GM19467 (cell line): ENCODE data around the gene SNTG2.

Experiments used
- ATAC-seq: cut with Tn5 transposase; IDR thresholded peaks from one replicate; pipeline ENCODE4 v1.9.1; 2021; ENCODE audit warnings: mild to moderate bottlenecking, moderate library complexity; ENCODE audit not compliant: unreplicated experiment

The SNTG2 gene

DNA sequence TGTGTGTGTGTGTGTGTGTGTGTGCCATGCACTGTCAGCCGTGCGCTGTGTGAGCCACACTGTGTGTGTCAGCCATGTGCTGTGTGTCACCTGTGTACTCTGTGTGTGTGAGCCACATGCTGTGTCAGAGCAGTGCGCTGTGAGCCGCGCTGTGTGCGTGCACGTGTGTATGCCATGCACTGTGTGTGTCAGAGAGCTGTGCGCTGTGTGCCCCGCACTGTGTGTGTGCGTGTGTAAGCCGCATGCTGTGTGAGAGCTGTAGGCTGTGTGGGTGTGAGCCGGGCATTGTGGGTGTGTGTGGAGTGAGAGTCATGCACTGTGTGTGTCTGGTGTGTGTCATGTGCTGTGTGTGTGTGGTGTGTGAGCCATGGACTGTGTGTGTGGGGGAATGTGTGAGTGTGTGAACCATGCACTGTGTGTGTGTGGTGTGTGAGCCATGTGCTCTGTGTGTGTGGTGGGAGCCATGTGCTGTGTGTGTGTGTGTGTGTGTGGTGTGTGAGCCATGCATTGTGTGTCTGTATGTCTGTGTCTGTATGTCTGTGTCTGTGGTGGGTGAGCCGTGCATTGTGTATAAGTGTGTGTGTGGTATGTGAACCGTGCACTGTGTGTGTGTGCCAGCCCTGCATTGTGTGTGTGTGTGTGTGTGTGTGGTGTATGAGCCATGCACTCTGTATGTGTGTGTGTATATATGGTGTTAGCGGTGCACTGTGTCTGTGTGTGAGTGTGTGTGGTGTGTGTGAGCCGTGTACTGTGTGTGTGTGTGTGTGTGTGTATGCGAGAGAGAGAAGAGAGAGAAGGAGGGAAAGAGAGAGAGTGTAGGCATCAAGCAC lies 356.3 kb downstream of the SNTG2 start:
- no peak for ATAC-seq

DNA sequence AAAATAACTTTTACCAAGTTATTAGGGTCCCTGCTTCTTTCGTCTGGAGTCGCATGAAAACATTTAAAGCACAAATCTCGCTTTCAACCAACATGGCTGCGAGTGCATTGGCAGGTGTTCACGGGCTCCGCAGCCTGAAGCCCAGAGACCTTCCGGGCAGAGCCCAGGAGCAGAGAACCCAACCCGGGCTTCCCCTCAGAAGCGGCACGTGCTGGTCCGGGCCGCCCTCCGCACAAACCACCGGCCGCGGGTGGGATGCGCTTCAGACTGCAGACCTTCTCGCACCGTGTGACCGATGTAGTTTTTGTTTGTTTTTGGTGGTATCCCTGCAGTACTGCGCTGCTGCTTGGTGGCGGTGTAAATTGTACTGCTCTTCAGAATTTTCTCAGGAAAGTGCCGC lies 357.0 kb downstream of the SNTG2 start:
- no peak for ATAC-seq

DNA sequence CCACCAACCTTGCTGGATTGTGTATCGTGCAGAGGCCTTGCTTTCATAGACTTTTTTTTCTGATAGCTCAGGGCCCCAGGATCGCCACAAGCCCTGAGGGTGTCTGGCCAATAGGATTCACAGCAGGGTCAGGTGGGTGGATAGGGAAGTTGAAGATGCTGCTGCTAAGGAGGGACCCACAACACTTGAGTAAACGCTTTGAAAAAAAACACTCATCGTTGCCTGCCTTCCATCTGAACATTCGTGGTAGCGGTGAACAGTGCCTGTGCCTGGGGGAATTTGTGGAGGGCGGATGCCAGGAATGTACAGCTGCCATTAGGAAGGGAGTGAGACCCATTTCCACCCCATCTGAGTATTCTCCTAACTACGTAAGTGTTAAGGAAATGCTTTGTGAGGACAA lies 358.0 kb downstream of the SNTG2 start:
- ATAC-seq: no peak

DNA sequence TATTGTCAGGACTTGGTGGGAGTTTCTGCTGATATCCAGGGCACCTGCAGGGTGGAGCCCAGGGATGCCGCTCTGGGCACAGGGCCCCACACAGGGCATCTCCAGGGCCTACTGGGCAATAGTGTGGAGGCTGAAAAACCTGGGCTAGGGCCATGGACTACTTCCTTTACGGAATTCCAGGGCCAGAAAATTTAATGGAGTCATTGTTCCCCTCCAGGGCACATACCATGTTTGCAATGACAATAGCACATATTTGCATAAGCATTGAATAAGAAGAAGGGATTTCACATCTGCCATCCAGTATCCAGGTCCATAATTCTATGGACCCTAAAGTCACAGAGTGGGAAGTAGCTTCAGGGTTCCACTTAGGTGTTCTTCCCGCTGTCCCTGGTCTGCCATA lies 358.9 kb downstream of the SNTG2 start:
- ATAC-seq: no peak

DNA sequence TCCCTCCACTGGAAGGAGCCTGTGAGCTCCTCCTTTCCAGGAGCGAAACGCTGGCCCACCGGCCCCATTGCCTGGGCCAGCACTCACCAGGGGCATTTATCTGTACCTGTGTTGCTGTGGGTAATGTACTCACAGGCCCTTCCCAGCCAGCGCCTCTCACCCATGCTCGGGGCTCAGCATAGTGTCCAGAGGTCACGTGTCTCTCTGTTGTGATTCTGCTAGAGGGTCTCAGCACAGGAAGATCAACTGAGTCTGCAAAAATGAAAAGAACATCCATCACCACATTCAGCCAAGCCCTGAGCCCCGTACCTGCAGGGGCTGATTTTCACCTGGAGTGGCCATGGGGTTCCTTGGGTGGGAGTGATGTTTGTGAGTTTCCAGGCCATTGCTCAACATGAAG lies 359.6 kb downstream of the SNTG2 start:
- no peak for ATAC-seq

DNA sequence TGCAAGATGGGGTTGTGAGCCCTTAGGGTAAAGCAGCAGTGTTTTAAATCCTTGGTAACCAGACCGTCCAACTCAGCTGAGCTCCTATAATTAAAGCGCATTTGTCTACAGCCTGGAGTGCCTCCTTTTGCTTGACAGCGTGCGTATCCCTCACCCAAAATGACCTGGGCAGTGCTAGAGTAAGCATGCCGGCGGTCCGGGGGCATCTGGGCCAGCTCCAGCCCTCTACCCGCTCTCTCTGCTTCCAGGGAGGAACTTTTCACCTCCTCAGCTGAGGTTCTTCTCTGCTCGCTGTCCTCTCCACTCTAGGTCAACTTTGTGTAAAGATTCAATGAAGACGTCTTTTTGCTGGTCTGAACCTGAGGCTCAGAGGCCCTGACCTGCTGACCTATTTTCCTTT lies 360.2 kb downstream of the SNTG2 start:
- ATAC-seq: no peak

DNA sequence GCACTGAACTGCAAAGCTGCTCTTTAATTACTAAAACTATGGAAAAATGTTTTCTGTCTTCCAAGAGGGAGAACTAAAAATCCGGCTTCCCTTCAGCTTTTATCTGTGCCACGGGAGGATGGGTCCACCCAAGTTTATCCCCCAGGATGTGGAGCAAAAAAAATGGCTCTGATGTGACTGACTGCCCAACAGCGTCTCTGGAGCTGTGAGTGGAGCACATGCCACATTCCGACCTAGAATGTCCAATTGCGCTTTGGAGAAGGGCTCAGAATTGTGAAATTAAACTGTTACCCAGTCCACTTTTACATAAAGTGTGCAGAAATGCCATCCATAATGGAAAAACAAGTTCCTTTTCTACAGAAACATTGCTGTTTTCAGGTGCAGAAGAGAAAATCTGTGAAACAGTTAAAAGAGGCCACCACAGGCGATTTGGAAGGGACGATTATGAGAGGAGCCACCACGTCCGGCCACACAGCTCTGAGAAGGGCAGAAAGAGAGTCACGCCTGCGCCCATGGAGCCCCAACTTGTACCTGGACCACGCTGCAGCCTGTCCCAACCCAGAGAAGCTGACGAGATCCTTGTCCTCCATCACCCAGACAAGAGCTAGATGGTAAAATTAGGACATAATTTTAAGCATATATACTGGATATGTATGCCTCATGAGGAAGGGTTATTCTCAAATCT lies 362.7 kb downstream of the SNTG2 start:
- ATAC-seq: no peak

DNA sequence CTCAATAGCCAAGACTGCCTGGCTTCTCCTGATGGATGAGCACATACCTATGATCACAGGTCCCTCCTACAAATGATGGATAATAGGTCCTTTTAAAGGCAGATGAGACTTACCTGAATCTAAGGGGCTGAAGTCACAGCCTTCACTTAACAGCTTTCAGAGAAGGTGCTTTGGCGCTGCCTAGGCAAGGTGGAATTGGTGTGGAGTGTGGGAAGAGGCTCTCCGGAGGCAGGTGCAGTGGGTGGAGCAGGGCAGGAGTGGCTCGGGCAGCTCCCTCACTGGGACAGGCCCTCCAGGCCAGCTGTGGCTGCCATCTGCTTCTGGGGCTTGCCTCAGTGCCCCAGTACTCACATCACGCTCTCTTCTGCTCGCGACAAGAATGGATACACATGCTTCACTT lies 363.6 kb downstream of the SNTG2 start:
- no peak for ATAC-seq

DNA sequence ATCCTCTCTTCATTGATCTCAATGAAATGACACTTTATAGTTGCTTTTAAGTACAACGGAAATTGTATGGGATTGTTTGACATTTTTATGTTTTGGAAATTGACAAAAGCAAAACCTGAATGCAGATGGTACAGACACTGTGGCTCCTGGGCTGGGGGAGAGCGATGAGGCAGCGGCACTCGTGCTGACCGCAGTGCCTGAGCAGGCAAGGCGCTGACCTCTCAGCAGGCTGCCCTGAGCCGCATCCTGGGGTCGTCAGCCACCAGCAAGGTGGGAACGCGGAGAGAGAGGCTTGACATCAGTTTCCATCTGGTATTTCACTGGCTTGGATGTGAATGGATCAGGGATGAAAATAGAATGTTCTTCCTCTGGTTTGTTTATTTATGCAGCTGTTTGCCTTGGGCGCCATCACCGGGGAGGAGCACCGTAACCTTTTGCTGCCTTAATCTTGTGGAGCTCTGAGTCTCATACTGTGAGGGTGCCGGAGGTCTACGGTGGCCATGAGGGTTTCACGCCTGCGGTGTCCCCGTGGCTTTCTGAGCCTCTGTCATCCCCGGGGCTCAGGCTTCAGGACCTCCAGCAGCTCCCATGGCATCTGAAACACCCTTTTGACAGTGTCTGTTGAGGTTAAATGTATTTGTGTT lies 367.8 kb downstream of the SNTG2 start:
- ATAC-seq: no peak

DNA sequence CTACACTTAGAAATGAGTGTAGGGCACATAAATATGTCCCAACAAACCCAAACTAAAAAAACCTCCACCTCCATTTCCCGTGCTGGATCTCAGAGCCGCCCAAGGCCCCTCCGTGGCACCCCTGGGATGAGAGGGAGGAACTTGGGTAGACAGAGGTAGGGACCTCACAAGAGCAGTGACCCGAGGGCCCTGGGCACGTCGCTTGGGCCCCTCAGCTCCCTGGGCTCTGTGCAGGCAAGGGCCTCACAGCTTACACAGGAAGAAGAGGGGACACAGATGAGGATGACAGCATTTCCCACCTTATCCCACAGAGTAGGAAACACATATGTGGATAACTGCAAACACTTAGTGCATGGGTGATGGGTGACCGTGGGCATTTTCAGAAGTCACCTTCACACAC lies 368.7 kb downstream of the SNTG2 start:
- no peak for ATAC-seq

DNA sequence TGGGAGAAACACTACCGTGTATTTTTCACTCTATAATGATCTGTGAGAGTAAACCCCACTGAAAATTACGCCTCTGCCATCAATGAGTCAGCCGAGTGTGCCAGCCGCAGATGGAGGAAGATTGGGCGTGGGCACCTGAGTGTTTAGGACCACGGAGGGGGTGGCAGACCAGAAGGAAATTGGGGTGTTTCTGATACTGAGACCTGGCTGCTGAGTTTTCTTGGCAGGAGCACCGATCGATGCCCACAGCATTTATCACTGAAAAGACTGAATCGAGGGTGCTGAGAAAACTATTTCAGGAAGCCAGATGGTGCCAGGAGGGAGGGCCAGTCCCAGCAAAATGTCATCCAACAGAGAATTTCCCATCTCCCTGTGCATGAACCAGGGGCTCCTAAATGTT lies 370.7 kb downstream of the SNTG2 start:
- ATAC-seq: no peak

DNA sequence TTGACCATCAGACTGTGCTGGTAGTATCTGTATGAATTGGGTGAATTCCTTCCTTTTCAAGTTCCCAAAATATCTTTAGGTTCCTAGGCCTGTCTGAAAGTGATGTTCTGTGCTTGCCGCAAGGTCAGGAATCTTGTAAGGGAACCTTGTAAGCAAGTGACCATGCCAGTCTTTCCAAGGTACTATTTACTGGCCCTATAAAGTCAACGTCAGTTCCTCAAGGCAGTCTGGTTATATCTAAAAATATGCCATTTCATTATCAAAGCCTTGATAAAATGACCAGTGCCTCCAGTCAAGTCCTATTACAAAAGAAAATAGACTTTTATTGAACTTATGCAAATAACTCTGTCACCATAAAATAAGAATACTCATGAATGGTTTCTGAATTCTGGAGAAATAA lies 374.2 kb downstream of the SNTG2 start:
- no peak for ATAC-seq

DNA sequence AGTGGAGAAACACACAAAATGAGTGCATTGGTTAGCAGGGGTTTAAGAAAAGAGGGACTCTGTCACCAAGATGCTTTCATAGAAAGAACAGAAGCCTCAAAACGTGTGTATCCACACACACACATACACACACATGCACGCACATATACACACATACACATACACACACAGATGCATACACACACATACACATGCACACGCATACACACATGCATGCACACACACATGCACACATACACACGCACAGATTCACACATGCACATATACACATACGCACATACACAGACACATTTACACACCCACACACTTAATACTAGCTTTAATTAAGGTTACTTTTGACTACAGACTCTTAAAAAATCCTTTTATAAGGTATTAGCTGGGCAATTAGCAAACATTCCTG lies 378.0 kb downstream of the SNTG2 start:
- ATAC-seq: no peak

DNA sequence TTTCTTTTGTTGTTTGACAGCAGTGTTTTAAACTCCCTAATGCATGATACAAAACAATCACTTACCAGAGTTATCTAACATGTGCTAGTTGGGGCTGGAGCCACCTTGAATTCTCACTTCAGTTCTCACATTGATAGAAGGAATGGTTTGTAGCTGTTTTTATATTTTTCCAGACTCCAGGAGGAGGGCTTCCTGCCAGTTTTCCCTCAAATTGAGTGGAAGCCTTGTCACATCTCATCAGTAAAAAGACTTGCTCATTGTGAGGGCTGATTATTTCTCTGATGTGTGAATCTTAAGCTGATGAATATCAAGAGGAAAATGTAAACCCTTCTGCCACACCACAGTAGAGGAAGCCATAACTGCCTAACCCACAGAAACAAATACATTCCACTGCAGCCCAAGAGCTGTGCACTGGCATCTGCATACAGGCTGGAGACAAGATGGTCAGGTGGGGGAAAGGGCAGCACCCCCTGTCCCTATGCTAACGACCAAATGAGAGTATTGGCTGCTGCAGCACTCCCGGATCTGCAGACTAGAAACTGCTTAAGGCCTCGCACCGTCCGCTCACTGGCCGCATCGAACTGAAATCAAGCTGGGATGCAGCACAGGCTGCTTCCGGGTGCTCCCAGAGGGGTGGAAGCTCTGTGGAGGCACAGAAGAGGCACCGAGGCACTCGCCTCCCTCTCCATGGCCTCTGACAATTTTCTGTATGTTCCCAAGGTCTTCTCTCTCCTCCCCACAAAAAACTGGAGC lies 388.9 kb downstream of the SNTG2 start:
- ATAC-seq: no peak

DNA sequence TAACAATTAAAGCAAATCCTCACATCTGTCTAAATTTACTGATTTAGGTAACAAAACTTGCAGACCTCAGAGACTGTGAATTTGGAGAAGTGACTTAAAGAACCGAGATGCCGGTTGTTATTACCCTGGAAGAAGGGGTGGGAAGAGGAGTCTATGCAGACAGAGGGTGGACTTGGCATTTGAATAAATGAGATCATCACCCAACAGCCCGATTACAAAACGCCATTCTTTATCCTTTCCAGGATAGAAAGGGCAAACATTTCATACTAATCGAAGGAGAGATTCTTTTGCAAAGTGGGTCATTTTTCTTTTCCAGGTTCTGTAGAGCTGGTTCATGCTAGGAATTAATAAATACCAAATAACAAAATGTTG lies 389.5 kb downstream of the SNTG2 start:
- no peak for ATAC-seq

DNA sequence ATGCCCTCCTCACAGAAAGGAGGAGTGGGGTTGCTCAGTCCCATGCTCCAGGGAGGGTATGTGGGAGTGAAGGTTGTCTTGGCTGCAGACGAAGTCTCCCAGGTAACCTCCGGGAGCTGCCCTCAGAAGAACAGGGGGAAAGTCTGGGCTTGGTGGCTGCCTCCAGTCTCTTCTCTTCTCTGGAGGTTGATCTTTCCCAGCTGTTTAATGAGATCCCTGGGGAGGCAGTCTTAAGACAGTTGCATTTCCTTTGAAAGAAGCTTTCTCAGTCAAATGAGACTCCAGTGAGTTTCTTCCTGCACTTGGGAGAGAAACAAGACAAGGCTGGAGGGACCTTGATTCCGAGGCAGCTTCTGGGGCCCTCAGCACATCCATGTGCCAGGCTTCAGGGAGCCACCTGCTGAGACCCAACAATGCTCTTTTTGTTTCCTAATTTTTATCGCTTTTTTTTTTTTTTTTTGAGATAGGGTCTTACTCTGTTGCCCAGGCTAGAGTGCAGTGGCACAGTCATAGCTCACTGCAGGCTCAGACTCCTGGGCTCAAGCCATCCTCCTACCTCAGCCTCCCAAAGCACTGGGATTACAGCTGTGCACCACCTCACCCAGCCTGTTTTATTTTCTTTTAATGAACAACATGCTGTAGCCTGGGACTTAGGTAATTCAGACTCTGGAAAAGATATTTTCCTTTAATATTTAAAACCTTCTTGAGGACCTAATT lies 390.9 kb downstream of the SNTG2 start:
- ATAC-seq: no peak

DNA sequence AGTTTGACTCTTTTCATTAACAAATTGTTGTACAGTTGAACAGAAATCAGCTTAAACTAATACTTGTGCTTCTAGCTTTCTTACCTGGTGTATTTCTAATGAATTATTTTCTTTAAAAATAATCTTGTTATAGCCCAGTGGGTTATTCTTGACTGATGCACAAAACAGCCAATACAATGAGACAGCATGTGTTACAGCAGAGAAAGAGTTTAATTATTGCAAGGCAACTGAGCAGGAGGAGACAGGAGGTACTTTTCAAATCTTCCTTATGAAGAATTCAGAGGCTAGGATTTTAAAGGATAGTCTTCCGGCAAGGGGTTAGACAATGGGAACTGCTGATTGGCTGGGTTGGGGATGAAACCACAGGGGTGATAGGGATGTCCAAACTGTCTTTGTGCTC lies 398.1 kb downstream of the SNTG2 start:
- ATAC-seq: no peak

DNA sequence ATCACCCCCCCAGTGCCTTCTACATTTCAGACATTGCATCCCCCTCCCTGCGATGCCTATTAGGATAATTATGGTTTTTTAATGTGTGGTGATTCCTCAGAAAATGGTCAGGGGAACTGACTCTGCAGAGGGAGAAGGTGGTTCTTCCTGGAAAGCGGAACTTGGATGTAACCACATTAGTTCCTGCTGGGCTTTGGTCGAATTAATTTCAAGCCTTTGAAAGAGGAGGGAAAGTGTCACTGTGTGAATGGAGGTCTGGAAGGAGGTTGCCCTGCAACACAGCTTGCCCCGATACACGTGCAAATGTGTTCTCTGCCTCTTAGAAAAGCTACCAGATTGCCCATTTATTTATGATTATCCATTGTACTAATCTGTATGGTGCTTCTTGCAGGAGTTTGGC lies 399.5 kb downstream of the SNTG2 start:
- ATAC-seq: no peak

DNA sequence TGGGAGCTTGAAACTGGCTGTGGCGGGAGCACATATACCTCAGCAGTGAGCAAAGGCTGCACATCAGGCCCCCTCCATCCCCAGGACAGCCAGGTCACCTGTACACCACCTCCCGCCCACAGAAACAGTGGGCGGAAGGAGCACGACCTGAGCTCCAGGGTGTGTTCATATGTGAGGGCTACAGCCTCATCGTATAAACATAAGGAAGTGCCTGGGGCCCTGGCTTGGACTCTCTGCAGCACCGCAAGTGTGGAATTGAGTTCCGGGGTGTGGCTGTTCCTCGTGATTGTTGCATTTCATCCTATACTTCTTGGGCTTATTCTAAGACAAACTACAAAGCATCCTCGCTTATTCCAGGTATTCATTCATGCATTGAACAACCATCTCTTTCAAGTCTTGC lies 402.5 kb downstream of the SNTG2 start:
- ATAC-seq: no peak

DNA sequence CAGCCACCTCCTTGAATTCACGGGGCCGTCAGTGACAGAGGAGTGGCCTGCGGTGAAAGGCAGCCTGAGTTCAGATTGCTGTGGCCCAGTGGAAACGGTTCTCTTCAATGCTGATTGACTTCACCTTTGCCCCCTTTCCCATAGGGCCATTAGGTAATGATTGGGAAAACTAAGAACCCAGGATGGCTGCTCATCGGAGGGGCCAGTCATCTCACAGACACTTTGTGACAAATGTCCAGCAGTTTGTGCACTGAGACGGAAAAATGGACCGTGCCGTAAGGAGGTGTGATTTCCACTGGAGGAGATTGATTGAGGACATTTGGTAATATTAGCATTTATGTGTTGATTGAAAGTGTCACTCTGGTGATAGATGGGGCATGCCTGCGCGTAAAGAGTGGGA lies 402.9 kb downstream of the SNTG2 start:
- no peak for ATAC-seq

DNA sequence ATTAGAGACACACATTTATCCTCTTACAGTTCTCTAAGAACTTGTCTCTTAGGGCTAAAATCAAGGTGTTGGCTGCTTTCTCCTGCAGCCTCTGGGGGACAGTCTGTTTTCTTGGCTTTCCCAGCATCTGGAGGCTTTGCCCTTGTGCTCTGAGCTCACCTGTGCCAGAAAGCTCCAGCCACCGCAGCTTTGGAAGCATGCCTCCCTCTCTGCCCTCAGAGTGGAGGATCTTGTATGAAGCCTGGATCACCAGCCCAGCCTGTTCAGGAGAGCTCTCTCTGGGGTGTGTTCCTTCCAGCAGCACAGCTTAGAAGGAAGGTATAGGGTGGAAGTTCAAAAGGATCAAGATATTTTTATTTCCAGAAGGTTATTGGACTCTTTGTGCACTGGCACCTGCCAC lies 409.5 kb downstream of the SNTG2 start:
- ATAC-seq: no peak
